HG03354 (cell line): Measurements from ENCODE around the gene NEUROG2.
"Not testable (repeated sequence)": the region's sequence is repeated elsewhere in the genome, so short reads cannot be mapped to it uniquely, and the experiment has no call there.

Source experiments
- ATAC-seq: cut with Tn5 transposase; IDR thresholded peaks from one replicate; pipeline ENCODE4 v1.9.1; 2021; ENCODE audit warnings: mild to moderate bottlenecking; ENCODE audit not compliant: unreplicated experiment, poor library complexity, severe bottlenecking

Gene NEUROG2

GRCh38 chr4:112516066-112516470 is at the start of gene NEUROG2:
TSS of gene NEUROG2 (minus strand) at chr4:112516180. CDS start at chr4:112515475, 705 bp downstream.
- ATAC-seq, result no peak

- ATAC-seq, result no peak
These were observed 48.8 kb upstream of the NEUROG2 start for GRCh38 chr4:112564706-112565270.

- ATAC-seq, result no peak
These were observed 47.6 kb upstream of the NEUROG2 start for GRCh38 chr4:112563431-112564200.

GRCh38 chr4:112562254-112562879 is 46.4 kb upstream of the NEUROG2 start:
- ATAC-seq, result no peak

GRCh38 chr4:112560084-112560483 is 44.1 kb upstream of the NEUROG2 start:
- peak; percentile 74 for ATAC-seq

- ATAC-seq, result no peak
These were observed 43.1 kb upstream of the NEUROG2 start for GRCh38 chr4:112559053-112559452.

GRCh38 chr4:112557676-112558411 is 41.9 kb upstream of the NEUROG2 start:
- ATAC-seq, result no peak

GRCh38 chr4:112554271-112554670 is 38.3 kb upstream of the NEUROG2 start:
- ATAC-seq, result not testable (repeated sequence)

GRCh38 chr4:112552668-112553067 is 36.7 kb upstream of the NEUROG2 start:
- no peak for ATAC-seq

- no peak for ATAC-seq
These were observed 34.7 kb upstream of the NEUROG2 start for GRCh38 chr4:112550728-112551127.

GRCh38 chr4:112546476-112546875 is 30.5 kb upstream of the NEUROG2 start:
- no peak for ATAC-seq

- no peak for ATAC-seq
These were observed 29.4 kb upstream of the NEUROG2 start for GRCh38 chr4:112545346-112545745.

- no peak for ATAC-seq
These were observed 24.7 kb upstream of the NEUROG2 start for GRCh38 chr4:112540695-112541094.

GRCh38 chr4:112536123-112536522 is 20.1 kb upstream of the NEUROG2 start:
- no peak for ATAC-seq

- ATAC-seq, result no peak
These were observed 16.3 kb upstream of the NEUROG2 start for GRCh38 chr4:112532267-112532666.

GRCh38 chr4:112531146-112531545 is 15.2 kb upstream of the NEUROG2 start:
- no peak for ATAC-seq

- ATAC-seq, result no peak
These were observed 10.1 kb upstream of the NEUROG2 start for GRCh38 chr4:112526061-112526460.

GRCh38 chr4:112523764-112524505 is 8.0 kb upstream of the NEUROG2 start:
- peak; percentile 80 for ATAC-seq

GRCh38 chr4:112523008-112523721 is 7.2 kb upstream of the NEUROG2 start:
- peak; percentile 51 for ATAC-seq
